Measurements from ENCODE around the gene EEFSEC. TPM values are rescaled to one million over a fixed set of nuclear protein-coding genes. Genes with fewer than 3 reads are reported as not detected.

EEFSEC gene
- total RNA-seq, 1 experiment from 2014 or later = 15.4 TPM

- in situ Hi-C loops (cut with HindIII; ENCODE audit: low pct_unique_long_range_greater_than_20kb, low sequenced_read_pairs) (no loop called here), intact Hi-C loops (cut with micrococcal nuclease; ENCODE audit: unreplicated experiment) (no loop called here)
- Histone ChIP-seq H3K4me3 (ENCODE audit: low read depth in 2 of 2, low read length in 2 of 2) (no peak overlapping the region), H3K36me3 (ENCODE audit: control insufficient read depth, insufficient read depth, low read length) (no peaks in the 10 kb centered on the region), H3K27me3 (ENCODE audit: control insufficient read depth, insufficient read depth, low read length) (no peaks in the 10 kb centered on the region), H3K4me1 (ENCODE audit: control insufficient read depth, insufficient read depth, low read length) (no peaks in the 10 kb centered on the region; the same call in 1 of the 2 replicates), H3K27ac (ENCODE audit: low read length) (no peak overlapping the region), H3K9me3 (ENCODE audit: control insufficient read depth, insufficient read depth, low read depth, low read length) (no peaks in the 10 kb centered on the region)
- ChIA-PET POLR2A (no interaction called here), CTCF (no interaction called here)
- BruUV-seq (replicated peaks) = no TSS peak
- TF ChIP-seq POLR2AphosphoS5 (IDR thresholded peaks at IDR 0.05; ENCODE audit: low read depth, low read length) = no peak
- TF ChIP-seq REST (IDR thresholded peaks at IDR 0.05; ENCODE audit: insufficient read depth in 1 of 2, low read depth in 2 of 2, low read length in 1 of 2) = no peak
- no peak for TF ChIP-seq SIN3A (IDR thresholded peaks at IDR 0.05; ENCODE audit: borderline replicate concordance, insufficient read depth, low read depth, low read length)
- no peak for TF ChIP-seq TCF7L2 (IDR thresholded peaks at IDR 0.05; ENCODE audit: low read depth, low read length)
- no peak for TF ChIP-seq CTCF (IDR thresholded peaks at IDR 0.05)
- no peak for DNase-seq (ENCODE audit: low read depth, low spot score)
- ATAC-seq = no peak
Observed at GRCh38 chr3:128238184-128238489, 84.9 kb downstream of the EEFSEC start.

GRCh38 chr3:128239304-128239703 lies 86.0 kb downstream of the EEFSEC start:
- Histone ChIP-seq H3K27me3 (ENCODE audit: control insufficient read depth, insufficient read depth, low read length) (no peaks in the 10 kb centered on the region), H3K36me3 (ENCODE audit: control insufficient read depth, insufficient read depth, low read length) (no peaks in the 10 kb centered on the region), H3K27ac (ENCODE audit: low read length) (no peak overlapping the region), H3K9me3 (ENCODE audit: control insufficient read depth, insufficient read depth, low read depth, low read length) (no peaks in the 10 kb centered on the region), H3K4me3 (ENCODE audit: low read depth in 2 of 2, low read length in 2 of 2) (no peak overlapping the region), H3K4me1 (ENCODE audit: control insufficient read depth, insufficient read depth, low read length) (no peaks in the 10 kb centered on the region; the same call in 1 of the 2 replicates)
- POLR2A ChIA-PET = no interaction called here
- BruUV-seq (replicated peaks) = no TSS peak
- in situ Hi-C loops (cut with HindIII; ENCODE audit: low pct_unique_long_range_greater_than_20kb, low sequenced_read_pairs) = no loop called here
- DNase-seq (ENCODE audit: low read depth, low spot score) = no peak
- no peak for ATAC-seq
- CTCF ChIA-PET = no interaction called here
- TF ChIP-seq CTCF (IDR thresholded peaks at IDR 0.05) (no peak), POLR2AphosphoS5 (IDR thresholded peaks at IDR 0.05; ENCODE audit: low read depth, low read length) (no peak), REST (IDR thresholded peaks at IDR 0.05; ENCODE audit: insufficient read depth in 1 of 2, low read depth in 2 of 2, low read length in 1 of 2) (no peak), SIN3A (IDR thresholded peaks at IDR 0.05; ENCODE audit: borderline replicate concordance, insufficient read depth, low read depth, low read length) (no peak), TCF7L2 (IDR thresholded peaks at IDR 0.05; ENCODE audit: low read depth, low read length) (no peak)
- intact Hi-C loops (cut with micrococcal nuclease; ENCODE audit: unreplicated experiment) = no loop called here

All from Panc1 (cell line).